B cell (primary cell): ENCODE measurements around the gene SMIM45.

Source experiments
- ATAC-seq: fragments of 200-7000 bp; cut with Tn5 transposase; one replicate; pipeline ENCODE4 v1.10.0; 2021; ENCODE audit warnings: low read depth, mild to moderate bottlenecking, moderate number of reproducible peaks, moderate library complexity
- CTCF ChIA-PET: fragments of 350-600 bp; sonication (Branson Sonifier 250); formaldehyde crosslinking; loops from one replicate; lab custom pipeline; 2021; ENCODE audit warnings: antibody characterized with exemption, inconsistent platforms; lab: Charles Lee
- POLR2A ChIA-PET: fragments of 350-600 bp; sonication (Branson Sonifier 250); formaldehyde crosslinking; loops from one replicate; lab custom pipeline; 2021; ENCODE audit warnings: antibody characterized with exemption; lab: Charles Lee
- DNase-seq: peaks from one replicate; pipeline ENCODE4 v3.0.0; 2013
- H2AFZ ChIP-seq: 2 replicates; pipeline ENCODE4 v1.6.1; 2012; ENCODE audit warnings: mild to moderate bottlenecking, low read depth, low read length; ENCODE audit not compliant: insufficient read depth, poor library complexity, severe bottlenecking
- H3K27ac ChIP-seq, 2 donors: 1 replicate in 1 of 2; 2 replicates in 1 of 2; pipeline ENCODE4 v1.5.1; 2012 to 2013; ENCODE audit warnings: low read length in 2 of 2, mild to moderate bottlenecking in 2 of 2, moderate library complexity in 1 of 2
- H3K27me3 ChIP-seq, 4 experiments: fragments of 200-600 bp in 1 of 4; sonication (generic) in 1 of 4; replicated peaks in 1 of 4; 1 replicate in 2 of 4; 2 replicates in 2 of 4; pipeline versions ENCODE4 v1.6.1 to v1.7.0; 2013 to 2016; ENCODE audit warnings: low read length in 3 of 4, mild to moderate bottlenecking in 2 of 4, mixed read lengths in 1 of 4, moderate library complexity in 1 of 4; ENCODE audit not compliant: insufficient read depth in 4 of 4, control insufficient read depth in 3 of 4; ENCODE audit errors: control extremely low read depth in 1 of 4
- H3K36me3 ChIP-seq, 2 experiments: replicated peaks in 1 of 2; 1 replicate in 1 of 2; 2 replicates in 1 of 2; pipeline versions ENCODE4 v1.6.1 to v1.7.1; 2013; ENCODE audit warnings: low read length in 1 of 2; ENCODE audit not compliant: insufficient read depth in 2 of 2, control insufficient read depth in 1 of 2; ENCODE audit errors: control extremely low read depth in 1 of 2, extremely low read depth in 1 of 2
- H3K4me1 ChIP-seq, 2 donors: fragments of 200-600 bp in 1 of 2; sonication (generic) in 1 of 2; 1 replicate in 1 of 2; 2 replicates in 1 of 2; pipeline versions ENCODE4 v1.5.1 to v1.6.1; 2013 to 2017; ENCODE audit warnings: low read length in 2 of 2; ENCODE audit not compliant: control insufficient read depth in 2 of 2, insufficient read depth in 2 of 2
- H3K4me2 ChIP-seq: replicated peaks from 2 replicates; pipeline ENCODE3; 2012; ENCODE audit warnings: mild to moderate bottlenecking, low read depth, low read length; ENCODE audit not compliant: poor library complexity, severe bottlenecking
- H3K4me3 ChIP-seq, 5 experiments: fragments of 200-600 bp in 1 of 5; sonication (generic) in 1 of 5; 1 replicate in 3 of 5; 2 replicates in 2 of 5; pipeline versions ENCODE4 v1.5.1 to v1.7.0; 2011 to 2016; ENCODE audit warnings: low read length in 4 of 5, mild to moderate bottlenecking in 4 of 5, low read depth in 2 of 5, control low read depth in 1 of 5, moderate library complexity in 1 of 5; ENCODE audit not compliant: insufficient read depth in 1 of 5; ENCODE audit errors: control extremely low read depth in 1 of 5, extremely low read depth in 1 of 5
- H3K79me2 ChIP-seq: fragments of 200-600 bp; sonication (generic); one replicate; pipeline ENCODE4 v1.6.0; 2016; ENCODE audit warnings: low read length; ENCODE audit not compliant: control insufficient read depth, insufficient read depth
- H3K9ac ChIP-seq: fragments of 200-600 bp; sonication (generic); 2 replicates; pipeline ENCODE4 v1.6.1; 2017; ENCODE audit warnings: mild to moderate bottlenecking, low read length, moderate library complexity
- H3K9me3 ChIP-seq, 3 donors: one replicate each; pipeline versions ENCODE4 v1.6.1 to v1.7.1; 2013; ENCODE audit warnings: low read length in 2 of 3; ENCODE audit not compliant: control insufficient read depth in 2 of 3, insufficient read depth in 1 of 3; ENCODE audit errors: control extremely low read depth in 1 of 3
- H4K20me1 ChIP-seq: 2 replicates; pipeline ENCODE4 v1.6.0; 2012; ENCODE audit warnings: mild to moderate bottlenecking, low read length; ENCODE audit not compliant: insufficient read depth, control insufficient read depth, poor library complexity, severe bottlenecking
- H3K27ac Mint-ChIP-seq: one replicate; pipeline ENCODE4 v1.8.0; 2021; ENCODE audit warnings: mixed read lengths
- H3K27me3 Mint-ChIP-seq: one replicate; pipeline ENCODE4 v1.8.0; 2021; ENCODE audit warnings: mixed read lengths
- H3K4me1 Mint-ChIP-seq: one replicate; pipeline ENCODE4 v1.8.0; 2021; ENCODE audit warnings: mixed read lengths
- H3K4me3 Mint-ChIP-seq: one replicate; pipeline ENCODE4 v1.8.0; 2021; ENCODE audit warnings: mixed read lengths
- H3K9me3 Mint-ChIP-seq: one replicate; pipeline ENCODE4 v1.8.0; 2022; ENCODE audit warnings: mixed read lengths; ENCODE audit not compliant: insufficient read depth
- EZH2 ChIP-seq: IDR thresholded peaks from 2 replicates; pipeline ENCODE4 v1.6.1; 2012; ENCODE audit warnings: borderline replicate concordance, low read depth, mild to moderate bottlenecking, moderate library complexity, low read length; ENCODE audit not compliant: insufficient read depth, poor library complexity, severe bottlenecking
- WGBS: methylation state at CpG from one replicate; pipeline ENCODE4 v1.1.5; 2013; ENCODE audit warnings: missing lambda C conversion rate; ENCODE audit not compliant: insufficient coverage; 5-methylcytosine and 5-hydroxymethylcytosine counted together
- intact Hi-C: fragments of 100-400 bp; cut with micrococcal nuclease; formaldehyde crosslinking; loops from one replicate; pipeline ENCODE4 v1.10.0; 2022
- TF ChIP-seq, protein P1 (sequence below): fragments of 200-600 bp; IDR thresholded peaks from one replicate; pipeline ENCODE4 v1.8.0; 2022; ENCODE audit warnings: antibody characterized with exemption, mild to moderate bottlenecking

The SMIM45 gene

DNA sequence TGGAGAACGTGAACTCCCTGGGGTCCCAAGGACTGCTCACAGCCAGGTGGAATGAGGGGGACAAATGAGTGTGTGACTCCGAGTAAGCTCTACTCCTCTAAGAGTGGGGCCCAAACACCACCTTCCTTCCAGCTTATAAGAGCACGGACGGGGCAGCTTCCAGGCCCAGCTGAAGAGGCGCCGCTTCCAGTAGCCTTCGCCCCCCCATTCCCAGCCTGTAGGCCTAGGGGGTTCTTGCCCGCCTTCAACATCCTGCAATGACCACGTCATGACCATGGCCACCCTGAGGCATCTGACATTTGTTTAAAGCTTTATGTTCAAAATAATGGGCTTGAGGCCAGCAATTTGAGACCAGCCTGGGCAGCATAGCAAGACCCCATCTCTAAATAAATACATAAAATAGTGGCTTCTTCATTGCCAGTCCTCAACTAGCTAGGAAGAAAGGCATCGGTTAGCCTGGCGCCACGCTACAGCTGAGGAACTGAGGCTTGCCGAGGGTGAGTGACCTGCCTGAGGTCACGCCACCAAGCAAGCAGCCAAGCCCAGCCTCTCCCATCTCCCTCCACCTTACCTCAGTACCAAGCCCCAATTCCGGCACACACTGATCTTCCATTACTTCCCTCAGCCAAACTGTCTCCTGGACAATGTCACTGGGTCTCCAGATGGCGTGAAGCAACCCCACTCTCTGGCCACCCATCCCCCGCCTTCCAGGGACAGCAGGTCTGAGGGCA is 17.5 kb upstream of the SMIM45 start:
- Mint-ChIP-seq H3K9me3 (no peaks in the 10 kb centered on the region), H3K27me3 (no peaks in the 10 kb centered on the region), H3K4me1 (peaks cover 78% of the 10 kb centered on the region), H3K27ac (peak overlapping the region; percentile 99), H3K4me3 (peak overlapping the region; percentile 56)
- peak overlapping the region; percentile 61 for H3K4me2 ChIP-seq
- DNase-seq = peak; percentile 58
- peaks cover 0 to 9% of the 10 kb centered on the region in 2 experiments for H3K36me3 ChIP-seq
- WGBS = 58% methylated on average over 10 of the region's 17 CpGs
- peak overlapping the region; percentile 99 for H3K27ac ChIP-seq
- H3K4me1 ChIP-seq = peaks cover 94 to 100% of the 10 kb centered on the region in 2 donors
- peaks cover 5% of the 10 kb centered on the region for H4K20me1 ChIP-seq
- no peak for ATAC-seq
- ChIA-PET POLR2A (interaction anchor here (0.5 to 14.7 kb wide), 2 partner anchors 12 to 279 kb away, joined by 5 to 960 read pairs; partner anchors contain the start of genes SHISA8 and TNFRSF13C), CTCF (interaction anchor here (1.0 to 8.5 kb wide), 3 partner anchors 10 to 237 kb away, joined by 3 to 499 read pairs (median 5); partner anchors contain the start of gene TNFRSF13C)
- no peaks in the 10 kb centered on the region for H3K27me3 ChIP-seq
- H3K79me2 ChIP-seq = peaks cover 34% of the 10 kb centered on the region
- no peaks in the 10 kb centered on the region for H3K9me3 ChIP-seq
- H3K9ac ChIP-seq = no peak overlapping the region
- intact Hi-C loops = no loop called here
- TF ChIP-seq EZH2 = no peak
- TF ChIP-seq, protein P1, sequence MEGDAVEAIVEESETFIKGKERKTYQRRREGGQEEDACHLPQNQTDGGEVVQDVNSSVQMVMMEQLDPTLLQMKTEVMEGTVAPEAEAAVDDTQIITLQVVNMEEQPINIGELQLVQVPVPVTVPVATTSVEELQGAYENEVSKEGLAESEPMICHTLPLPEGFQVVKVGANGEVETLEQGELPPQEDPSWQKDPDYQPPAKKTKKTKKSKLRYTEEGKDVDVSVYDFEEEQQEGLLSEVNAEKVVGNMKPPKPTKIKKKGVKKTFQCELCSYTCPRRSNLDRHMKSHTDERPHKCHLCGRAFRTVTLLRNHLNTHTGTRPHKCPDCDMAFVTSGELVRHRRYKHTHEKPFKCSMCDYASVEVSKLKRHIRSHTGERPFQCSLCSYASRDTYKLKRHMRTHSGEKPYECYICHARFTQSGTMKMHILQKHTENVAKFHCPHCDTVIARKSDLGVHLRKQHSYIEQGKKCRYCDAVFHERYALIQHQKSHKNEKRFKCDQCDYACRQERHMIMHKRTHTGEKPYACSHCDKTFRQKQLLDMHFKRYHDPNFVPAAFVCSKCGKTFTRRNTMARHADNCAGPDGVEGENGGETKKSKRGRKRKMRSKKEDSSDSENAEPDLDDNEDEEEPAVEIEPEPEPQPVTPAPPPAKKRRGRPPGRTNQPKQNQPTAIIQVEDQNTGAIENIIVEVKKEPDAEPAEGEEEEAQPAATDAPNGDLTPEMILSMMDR = no peak
- H3K4me3 ChIP-seq = no peak overlapping the region
- H2AFZ ChIP-seq = no peak overlapping the region

DNA sequence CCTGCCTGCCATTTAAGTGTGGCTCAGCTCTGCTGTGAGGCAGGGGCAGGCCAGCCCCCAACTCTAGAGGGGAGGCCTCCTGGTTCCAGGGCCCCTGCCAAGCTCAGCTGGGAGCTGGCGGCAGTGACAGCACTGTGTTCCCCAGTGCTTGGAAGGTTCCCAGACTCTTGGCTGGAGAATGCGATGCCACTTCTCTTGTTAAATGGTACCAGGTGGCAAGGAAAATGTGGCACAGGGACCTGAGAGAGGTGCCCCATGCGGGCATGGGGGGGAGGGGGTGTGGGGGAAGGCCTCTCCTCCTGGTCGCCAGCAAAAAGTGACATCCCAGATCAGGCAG is 17.0 kb upstream of the SMIM45 start:
- intact Hi-C loops = no loop called here
- Histone ChIP-seq H3K9ac (no peak overlapping the region), H3K9me3 (no peaks in the 10 kb centered on the region), H2AFZ (no peak overlapping the region), H3K4me3 (no peak overlapping the region), H3K4me2 (peak overlapping the region; percentile 61), H3K36me3 (peaks cover 0 to 9% of the 10 kb centered on the region in 2 experiments), H3K79me2 (peaks cover 35% of the 10 kb centered on the region), H3K4me1 (peaks cover 92 to 100% of the 10 kb centered on the region in 2 donors), H3K27me3 (no peaks in the 10 kb centered on the region), H3K27ac (peak overlapping the region; percentile 99), H4K20me1 (peaks cover 5% of the 10 kb centered on the region)
- CTCF ChIA-PET = interaction anchor here (1.0 to 8.5 kb wide), 2 partner anchors 11 to 104 kb away, joined by 3 to 499 read pairs; partner anchors contain the start of gene TNFRSF13C
- POLR2A ChIA-PET = interaction anchor here (6.2 to 14.7 kb wide), 2 partner anchors 13 to 103 kb away, joined by 64 to 960 read pairs; partner anchors contain the start of genes SHISA8, SREBF2 and TNFRSF13C
- Mint-ChIP-seq H3K4me3 (peak overlapping the region; percentile 83), H3K27ac (peak overlapping the region; percentile 99), H3K27me3 (no peaks in the 10 kb centered on the region), H3K9me3 (no peaks in the 10 kb centered on the region), H3K4me1 (peaks cover 80% of the 10 kb centered on the region)
- TF ChIP-seq EZH2 = no peak
- TF ChIP-seq, protein P1 = no peak
- ATAC-seq (no peak), DNase-seq (no peak)
- 100% methylated on average over 1 of the region's 4 CpGs for WGBS
